ENCODE measurements around the gene RPA1.
"Not testable (repeated sequence)": the region's sequence is repeated elsewhere in the genome, so short reads cannot be mapped to it uniquely, and the experiment has no call there.

RPA1 gene

DNA sequence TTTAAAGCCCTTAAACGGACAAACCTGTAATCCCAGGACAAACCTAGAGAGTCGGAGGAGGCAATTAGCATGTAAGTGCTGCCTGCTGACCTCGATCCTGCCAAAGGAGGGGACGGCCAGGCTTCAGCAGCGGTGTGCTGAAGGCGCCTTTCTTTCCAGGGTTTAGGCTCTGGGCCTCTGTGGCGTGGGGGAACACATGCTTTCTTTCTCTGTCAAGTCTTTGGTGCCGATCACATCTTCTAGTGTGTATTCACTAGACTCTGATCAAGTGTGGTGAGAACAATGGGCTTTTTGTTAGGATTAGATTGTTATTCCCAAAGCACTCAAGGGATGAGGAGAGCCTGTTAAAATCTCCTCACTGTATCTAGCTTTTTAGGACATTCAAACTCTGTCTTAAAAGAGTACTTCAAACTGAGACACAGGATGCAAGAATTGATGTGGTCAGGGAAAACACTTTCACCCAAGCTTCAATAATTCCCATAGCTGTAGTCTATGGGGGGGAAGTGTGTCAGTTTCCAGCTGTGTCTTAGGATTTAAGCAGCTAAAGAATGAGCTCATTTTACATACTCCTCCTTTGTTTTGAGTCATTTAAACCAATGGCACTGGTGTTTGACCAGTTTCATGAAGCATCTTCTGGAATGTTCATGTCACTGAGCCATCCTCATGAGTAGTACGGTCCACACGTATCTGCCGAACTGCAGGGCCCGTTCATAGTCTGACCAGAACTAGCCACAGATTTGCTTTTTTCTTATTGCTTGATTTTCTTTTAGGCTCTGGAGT, 51.2 kb downstream of the RPA1 start:
- no peak for DNase-seq

DNA sequence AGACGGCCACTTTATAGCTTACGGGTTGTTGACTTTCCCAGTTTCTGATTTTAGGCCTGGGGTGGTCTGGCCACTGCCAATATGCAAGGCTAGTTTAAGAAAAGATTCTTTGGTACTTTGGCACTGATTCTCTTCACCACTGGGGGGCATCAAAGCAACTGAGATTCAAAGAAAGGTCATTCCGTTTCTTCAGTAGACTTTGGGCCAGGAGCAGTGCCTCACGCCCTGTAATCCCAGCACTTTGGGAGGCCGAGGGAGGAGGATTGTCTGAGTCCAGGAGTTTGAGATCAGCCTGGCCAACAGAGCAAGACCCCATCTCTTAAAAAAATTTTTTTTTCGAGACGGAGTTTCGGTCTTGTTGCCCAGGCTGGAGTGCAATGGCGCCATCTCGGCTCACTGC, 53.0 kb downstream of the RPA1 start:
- DNase-seq: no peak

DNA sequence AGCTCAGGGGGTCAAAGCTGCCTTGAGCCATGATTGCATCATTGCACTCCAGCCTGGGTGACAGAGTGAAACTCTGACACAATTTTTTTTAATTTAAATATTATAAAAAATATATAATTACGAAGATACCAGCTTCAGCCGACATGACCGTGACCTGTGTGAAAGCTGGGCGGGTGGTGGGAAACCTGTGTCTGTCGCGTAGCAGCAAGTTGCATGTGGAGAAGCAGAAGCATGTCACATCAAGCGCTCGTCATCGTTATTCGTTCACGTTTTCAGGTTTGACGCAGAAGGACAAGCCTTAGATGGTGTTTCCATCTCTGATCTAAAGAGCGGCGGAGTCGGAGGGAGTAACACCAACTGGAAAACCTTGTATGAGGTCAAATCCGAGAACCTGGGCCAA, 53.7 kb downstream of the RPA1 start:
- DNase-seq: no peak

DNA sequence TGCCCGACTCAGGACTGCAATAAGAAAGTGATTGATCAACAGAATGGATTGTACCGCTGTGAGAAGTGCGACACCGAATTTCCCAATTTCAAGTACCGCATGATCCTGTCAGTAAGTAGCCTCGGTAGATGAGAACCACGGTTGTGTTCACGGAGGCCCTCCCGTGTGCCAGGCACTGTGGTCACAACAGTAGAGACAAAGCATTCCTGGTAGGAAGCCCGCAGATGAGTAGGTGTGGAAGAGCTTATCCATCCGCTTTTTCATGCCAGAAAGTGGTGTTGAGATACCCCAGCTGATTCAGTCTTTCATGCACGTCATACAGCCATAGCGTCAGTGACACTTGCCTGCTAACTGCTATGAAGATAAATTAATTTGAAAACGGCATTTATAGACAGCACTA, 58.9 kb downstream of the RPA1 start:
- DNase-seq: no peak

DNA sequence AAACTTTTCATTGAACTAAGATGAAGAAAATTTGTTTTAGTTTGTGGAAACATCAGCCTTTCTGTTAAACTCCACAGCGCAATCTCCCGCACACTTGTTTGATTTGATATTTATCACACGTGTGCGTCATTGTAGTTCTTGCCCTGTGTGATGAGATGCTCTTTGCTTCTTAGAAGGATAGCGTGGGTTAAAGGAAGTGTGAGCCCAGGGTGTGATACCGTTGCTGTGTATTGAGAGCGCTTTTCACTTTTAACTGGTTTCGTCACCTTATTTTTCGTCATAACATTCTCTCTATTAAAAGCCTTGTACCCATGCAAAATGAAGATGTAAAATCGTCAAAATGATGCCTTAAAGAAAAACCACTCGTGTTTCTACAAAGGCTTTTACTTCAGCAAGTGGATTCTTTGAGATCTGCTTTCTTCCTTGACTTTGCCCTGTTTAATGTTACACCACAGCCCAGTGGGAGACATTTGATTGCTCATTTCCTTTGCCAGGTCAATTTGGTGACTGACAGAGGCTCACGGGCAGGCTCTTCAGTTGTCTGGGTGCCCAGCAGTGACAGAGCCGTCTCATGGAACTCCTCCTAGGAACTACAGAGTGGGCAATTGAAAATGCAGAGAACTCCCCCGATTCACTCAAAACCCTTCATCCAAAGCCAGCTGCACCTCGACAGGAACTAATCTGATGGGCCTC, 61.1 kb downstream of the RPA1 start:
- DNase-seq: no peak

DNA sequence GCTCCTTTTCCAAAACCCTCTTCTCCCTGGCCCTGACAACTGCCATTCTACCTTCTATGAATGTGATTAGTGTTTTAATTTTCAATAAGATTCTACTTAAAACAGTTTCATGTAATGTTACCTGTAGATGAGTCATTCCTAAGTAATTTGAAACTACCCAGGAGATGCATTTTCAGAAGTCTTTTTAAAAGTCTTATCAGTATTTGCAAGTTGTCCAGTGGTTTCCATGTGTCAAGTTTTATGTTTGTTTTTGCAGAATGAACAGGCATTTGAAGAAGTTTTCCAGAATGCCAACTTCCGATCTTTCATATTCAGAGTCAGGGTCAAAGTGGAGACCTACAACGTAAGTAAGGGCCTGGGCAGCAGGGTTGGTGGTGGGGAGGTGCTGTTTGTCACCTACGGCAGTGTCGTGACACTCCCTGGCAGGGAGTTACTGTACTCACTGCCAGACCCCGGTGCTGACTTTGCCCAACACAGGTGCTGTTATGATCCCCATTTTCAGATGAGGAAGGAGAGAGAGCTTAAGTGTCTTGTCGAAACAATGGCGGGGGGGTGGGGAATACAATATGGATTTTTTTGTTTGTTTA, 65.0 kb downstream of the RPA1 start:
- DNase-seq: no peak

DNA sequence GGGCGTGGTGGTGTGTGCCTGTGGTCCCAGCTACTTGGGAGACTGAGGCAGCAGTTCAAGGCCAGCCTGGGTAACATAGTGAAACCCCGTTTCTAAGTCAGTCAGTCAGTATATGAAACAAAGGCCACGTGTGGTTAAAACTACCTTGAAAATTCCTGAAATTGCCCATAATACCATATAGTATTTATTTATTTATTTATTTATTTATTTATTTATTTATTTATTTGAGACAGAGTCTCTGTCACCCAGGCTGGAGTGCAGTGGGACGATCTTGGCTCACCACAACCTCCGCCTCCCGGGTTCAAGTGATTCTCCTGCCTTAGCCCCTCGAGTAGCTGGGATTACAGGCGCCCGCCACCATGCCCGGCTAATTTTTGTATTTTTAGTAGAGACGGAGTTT, 65.7 kb downstream of the RPA1 start:
- DNase-seq: not testable (repeated sequence)

DNA sequence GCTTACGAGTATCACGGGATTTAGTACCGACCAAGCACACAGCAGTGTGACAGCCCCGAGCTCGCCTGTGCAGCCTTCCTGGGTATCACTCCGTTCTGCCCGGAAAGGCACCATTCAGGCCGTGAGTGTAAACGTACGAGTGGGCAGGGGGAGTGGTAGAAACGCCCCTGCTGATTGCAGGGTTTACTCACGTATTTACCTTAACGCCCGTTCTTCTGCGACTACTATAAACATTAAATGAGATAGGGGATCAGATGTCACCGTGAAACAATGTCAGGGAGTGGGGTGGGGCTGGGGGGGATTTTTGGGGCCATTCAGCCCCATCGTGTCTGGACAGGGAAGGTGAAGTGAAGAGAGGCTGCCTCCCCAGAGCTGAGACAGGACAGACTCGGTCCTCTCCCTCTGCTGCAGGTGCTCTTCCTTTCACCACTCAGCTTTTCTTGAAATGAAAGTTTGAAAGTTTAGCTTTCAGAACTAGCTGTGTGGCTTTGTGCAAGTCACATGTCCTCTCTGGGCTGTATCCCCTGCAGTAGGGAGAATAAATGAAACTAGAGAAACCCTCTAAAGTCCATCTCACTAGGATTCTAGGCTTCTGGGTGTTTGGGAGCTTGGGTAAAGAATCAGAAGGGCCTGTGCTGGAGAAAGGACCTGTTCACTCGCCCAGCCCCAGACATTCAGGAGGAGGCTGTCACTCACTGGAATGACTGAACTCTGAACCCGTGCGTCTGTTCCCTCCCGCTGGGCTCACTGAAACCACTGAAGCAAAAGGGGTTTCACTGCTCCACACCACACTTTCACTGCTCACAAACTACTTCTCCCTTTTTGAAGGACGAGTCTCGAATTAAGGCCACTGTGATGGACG, 66.7 kb downstream of the RPA1 start:
- DNase-seq: no peak

DNA sequence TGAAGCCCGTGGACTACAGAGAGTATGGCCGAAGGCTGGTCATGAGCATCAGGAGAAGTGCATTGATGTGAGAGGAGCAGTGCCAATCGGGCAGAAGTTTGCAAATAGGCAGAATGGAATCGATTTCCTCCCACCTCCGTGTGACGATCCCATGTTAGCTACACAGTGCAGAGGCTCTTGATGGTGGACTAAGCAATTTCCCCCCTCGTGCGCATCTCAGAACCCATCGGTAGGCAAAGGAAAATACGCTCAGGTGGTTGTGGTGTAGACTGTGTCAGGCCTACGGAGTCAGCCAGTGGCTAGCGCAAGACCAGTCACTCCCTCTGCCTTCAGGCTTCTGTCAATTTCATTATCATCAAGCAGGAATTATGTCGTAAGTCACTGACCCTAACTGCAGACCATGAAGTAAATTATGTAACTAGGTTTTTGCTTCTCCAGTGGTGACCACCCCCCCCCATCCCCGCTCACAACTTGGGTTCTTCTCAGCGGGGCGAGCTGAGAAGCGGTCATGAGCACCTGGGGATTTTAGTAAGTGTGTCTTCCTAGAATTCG, 67.4 kb downstream of the RPA1 start:
- no peak for DNase-seq

DNA sequence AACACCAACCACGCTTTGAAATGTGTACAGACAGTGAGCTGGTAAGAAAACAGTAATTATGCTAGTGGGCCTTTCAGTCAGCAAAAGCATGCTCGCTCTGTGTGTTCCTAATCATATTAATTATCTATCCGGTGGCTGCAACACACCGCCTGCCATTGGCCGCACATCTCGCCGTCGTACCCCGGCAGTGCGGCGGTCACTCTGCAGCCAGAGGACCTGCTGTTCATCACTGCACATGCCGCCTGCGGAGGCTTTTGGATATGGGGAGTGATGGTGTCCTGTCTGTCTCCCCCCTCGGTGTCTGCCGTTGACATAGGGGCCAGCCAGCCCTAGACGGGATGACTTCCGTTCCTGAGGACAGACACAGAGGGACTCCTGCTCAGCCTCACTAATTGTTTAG, 68.5 kb downstream of the RPA1 start:
- no peak for DNase-seq

DNA sequence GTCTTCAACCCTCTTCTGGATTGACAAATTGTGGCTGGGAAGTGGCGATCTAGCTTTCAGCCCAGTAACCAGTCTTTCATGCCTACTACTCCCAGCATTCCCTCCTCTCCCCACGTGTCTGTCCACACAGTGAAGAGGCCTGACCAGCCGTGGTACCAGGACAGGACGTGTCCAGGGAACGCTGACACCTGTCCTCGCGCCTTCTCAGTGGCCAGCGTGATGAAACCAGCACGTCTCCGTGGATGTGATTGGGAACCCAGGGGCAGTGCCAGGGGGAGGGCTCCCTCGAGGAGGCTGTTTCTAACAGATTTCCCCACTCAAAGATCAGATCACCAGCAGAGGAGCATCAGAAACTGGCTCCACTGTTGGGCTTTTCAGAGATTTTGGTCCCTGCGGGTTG, 69.1 kb downstream of the RPA1 start:
- no peak for DNase-seq

DNA sequence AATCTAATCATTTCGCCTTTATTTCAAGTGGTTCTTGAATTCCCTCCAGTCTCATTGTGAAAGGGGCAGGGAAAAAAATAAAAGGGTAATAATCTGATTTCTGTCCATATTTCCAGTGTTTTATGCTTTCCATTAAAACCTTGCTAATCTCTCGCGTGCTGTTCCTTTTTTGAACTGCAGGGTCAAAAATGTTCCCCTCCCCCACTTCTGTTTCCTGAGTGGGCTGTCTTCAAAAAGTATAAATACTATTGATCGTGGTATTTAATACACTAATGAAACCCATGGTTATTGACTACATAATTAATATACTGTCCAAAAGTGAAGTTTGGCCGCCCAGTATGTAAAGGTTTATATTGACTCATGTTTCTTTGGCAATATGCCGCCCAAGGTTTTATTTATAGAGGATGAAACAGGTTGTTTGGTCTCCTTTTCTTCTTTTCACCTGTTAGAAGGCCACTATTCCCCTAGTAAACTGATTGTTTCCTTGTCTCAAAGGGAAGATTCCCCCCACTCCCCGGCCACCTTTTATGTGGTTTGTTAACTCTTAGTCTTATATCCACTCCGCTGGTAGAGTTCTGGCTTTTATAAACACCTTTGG, 69.7 kb downstream of the RPA1 start:
- DNase-seq: no peak

DNA sequence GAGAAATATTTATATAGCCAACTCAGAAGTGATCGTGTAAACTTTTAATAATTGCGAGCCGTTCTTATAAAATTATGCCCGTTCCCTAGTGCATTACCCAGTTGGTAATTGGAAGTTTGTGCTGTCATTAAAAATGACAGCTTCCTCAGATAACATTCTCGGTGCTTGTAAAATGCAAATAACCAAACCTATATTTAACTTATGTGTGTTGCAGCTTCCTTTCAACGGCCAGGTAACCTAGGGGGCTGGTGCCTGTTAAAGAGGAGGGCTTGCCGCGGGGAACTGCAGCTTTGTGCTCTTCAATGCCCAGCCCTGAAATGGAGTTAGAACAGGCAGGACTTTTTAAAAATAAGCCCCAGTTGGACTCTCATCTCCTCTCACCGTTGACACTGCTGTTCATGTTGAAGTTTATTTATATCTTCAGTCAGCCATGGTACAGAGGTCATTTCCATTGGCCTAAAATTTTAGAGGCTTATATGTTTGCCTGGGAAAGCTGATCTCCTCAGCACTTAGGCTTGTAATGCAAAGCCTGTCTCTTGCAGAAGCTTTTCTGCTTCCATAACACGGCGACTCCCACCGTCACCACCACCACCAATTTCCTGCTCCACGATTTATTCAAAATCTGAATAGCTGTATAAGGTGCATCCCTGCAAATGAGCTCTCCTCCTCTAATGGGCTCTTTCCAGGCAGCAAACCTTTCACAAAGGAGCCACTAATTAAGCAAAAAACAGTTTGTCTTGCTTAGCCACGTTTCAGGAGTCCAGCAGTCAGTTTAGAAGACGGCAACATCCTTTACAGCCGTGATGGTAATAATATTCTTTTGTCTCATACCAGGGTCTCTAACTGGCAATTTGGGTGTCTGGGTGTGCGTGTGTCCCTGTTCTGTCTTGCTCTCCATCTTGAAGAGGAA, 74.7 kb downstream of the RPA1 start:
- DNase-seq: no peak

DNA sequence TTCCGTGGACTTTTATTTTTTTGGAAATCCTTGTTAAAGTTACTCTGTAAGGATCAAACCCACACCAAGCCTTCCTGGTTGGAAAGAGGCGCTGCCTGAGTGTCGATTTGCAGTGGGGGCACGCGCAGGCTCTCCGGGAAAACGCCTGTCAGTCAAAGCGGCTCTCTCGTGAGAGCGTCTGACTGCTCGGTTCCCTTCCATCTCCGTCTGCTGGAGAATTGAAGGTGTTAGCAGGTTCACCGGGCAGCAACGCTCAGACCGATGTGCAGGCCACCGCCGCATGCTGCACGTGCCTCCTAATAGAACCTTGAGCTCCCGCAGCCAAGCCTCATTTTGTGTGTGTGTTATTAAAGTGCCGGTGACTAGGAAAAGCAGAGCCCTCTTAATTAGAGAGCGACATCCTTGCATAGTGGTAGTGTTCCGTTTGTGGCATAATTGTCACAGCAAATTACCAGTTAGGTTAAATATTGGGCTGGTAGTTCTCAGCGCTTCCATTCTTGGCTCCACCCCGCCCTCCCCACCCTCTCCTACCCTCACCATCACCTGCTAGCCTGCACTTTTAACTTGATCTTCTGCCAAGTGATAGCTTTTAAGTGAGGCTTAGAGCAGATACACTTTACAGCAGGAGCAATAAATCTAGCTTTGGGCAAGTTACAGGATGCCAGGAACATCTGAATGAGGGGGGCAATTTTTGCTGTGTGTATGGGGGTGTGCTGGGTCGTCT, 75.5 kb downstream of the RPA1 start:
- DNase-seq: peak; percentile 3

DNA sequence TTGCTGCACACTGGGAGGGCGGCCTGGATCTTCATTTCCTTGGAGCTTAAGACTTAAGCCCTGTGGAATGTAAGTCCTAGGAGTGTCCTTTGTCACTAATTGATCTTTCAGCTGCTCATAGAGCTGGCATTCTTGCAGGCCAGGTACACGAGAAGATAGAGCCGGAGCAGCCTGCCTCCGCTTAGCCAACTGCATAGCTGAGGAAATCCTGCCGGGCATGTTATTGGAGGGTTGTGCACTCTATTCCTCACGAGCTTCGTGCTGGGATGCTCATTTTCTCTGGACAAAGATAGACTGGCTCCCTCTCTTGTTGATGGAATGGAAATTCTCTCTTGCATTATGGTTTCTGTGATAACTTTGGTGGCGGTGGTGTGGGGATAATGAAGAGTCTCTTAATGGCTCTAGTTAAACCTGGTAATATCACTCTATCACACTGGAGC, 76.9 kb downstream of the RPA1 start:
- no peak for DNase-seq

DNA sequence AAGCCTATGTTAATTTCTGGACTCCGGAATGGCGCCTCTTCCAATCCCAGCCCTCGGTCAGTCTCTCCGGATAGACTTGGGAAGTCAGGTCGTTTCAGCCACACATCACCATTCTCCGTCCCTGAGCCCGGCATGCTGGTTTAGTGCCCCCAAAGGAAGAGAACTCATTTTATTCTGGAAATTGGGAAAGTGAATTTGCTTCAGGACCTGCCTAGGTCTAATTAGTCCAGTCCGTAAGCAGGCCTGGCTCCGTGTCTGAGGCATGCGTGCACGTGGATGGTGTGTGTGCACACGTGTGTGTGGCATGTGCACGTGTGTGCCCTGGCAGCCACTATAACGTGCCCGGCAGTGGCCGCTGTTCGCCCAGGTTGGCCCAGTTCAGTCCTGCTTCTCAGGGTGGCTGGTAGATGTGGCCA, 77.4 kb downstream of the RPA1 start:
- no peak for DNase-seq

DNA sequence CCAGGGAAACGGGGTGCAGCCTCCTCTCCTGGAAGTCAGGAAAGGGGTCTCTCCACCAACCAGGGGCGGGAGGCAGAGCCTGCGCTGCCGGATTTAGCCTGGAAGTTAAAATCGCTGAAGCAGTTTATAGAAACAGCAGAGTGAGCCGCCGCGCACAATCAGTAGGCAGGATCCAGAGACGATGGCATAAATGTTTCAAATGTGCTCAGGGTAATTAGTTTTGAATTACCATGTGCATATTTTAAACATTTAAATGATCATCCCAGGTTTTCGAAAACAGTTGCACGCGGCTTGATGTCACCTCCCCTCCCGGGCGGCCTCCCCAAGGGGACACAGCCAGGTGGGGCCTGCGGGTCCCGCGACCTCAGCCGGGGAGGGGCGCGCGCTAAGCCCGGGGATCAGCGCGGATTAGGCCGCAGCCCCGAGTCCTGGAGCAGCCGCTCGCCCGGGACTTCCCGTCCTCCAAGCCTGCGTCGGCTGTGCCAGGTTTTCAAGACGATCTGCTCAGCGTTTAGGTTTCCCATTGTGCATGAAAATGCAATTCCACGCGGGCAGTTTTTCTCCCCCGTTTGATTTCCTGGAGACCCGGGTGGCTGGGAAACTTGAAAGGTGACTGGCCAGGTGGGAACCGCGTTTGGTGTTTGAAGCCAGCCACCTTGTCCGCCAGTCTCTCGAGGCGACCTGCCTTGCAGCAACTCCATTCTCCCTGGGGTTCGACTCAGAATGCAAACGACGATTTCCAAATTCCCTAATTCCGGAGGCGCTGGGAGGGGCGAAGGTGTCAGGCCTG, 78.3 kb downstream of the RPA1 start:
- DNase-seq: no peak

DNA sequence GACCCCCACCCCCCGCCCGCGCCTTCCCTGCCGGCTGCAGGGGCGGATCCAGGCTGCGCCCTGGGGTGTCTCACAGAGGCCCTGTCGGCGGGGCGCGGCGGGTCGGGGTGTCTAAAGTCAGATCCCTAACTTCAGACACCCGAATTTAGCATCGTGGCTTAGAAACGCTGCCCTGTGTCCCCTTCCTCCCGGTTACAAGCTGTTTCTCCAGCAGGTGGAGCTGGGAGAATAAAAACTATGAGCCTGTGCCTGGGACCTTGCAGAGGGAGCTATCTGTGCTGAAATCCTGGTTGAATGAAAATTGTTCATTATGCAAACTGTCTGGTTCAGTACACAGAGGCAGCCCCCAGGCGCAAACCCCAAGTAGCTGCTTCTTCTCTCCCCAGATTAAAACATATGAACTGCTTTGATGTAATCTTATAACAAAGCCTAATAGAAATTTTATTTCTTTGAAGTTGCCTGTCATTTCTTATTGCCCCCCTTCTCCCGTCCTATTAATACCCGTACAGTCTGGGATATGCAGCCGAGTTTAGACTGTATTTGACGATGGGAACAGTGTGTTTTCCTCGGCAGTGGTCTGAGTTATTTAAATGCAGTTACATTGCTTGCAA, 79.0 kb downstream of the RPA1 start:
- DNase-seq: peak; percentile 46

DNA sequence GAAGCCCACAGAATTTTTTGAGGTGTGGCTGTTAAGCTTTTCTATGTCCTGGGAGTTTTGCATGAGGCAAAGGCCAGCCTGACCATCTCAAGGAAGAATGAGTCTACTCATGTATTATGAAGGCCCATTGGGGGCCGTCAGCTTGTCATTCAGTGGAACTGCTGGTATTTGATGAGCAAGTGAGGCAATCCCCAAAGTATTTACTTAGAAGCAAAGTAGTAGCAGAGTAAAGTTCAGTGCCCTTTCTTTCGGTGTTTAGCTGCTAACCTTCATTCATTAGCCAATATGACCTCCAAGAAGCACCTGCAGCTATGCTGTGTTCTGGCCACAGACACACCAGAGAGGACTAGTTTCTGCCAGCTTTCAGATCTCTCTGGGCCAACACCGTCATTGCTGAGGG, 80.2 kb downstream of the RPA1 start:
- no peak for DNase-seq

Data from NCI-H2029 treated with DMSO at 0.1 percent for 48 hours (cell line).